ENCODE results near the gene UTP14C.

The UTP14C gene

DNA sequence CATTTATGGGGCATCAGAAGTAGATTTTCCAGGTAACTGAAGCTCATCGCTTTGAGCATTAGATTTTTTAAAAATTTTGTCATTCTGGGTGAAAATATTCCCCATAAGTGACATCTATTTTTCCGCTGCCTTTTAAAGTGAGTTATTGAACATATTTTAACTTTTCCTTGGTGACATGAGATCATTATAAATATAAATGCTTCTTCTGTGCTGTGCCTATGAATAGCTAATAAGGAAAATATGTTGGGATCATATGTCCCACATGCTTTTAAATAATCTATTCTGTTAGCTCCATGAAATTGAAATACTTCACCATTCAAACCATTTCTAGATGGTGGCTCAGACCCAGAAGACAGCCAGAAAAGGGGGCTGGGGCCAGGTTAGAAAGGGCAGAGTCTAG is 27.3 kb upstream of the UTP14C start:
- H3K27me3 ChIP-seq (ENCODE audit: control insufficient read depth, low read length) = peaks cover 41% of the 10 kb centered on the region
- H3F3A ChIP-seq (ENCODE audit: control insufficient read depth, insufficient read depth) = no peaks in the 10 kb centered on the region
- no peak overlapping the region for H3K27ac ChIP-seq (ENCODE audit: low read depth, low read length)
- no peaks in the 10 kb centered on the region for H3K36me3 ChIP-seq (ENCODE audit: control insufficient read depth, low read length)
- H3K79me2 ChIP-seq (ENCODE audit: control insufficient read depth, low read length) = no peaks in the 10 kb centered on the region
- no peak overlapping the region for H3K4me3 ChIP-seq (ENCODE audit: low read length)
- no peaks in the 10 kb centered on the region for H3K4me1 ChIP-seq (ENCODE audit: control insufficient read depth, low read length)
- no peaks in the 10 kb centered on the region for H4K20me1 ChIP-seq (ENCODE audit: control insufficient read depth, insufficient read depth, low read depth, low read length)
- no peaks in the 10 kb centered on the region for H3K9me3 ChIP-seq (ENCODE audit: control insufficient read depth, insufficient read depth, low read length)
- no peak overlapping the region for H3K4me2 ChIP-seq (ENCODE audit: low read length)
- no peaks in the 10 kb centered on the region for H3K9me2 ChIP-seq (replicated peaks; ENCODE audit: control insufficient read depth, low read length)
- TF ChIP-seq, protein P1, sequence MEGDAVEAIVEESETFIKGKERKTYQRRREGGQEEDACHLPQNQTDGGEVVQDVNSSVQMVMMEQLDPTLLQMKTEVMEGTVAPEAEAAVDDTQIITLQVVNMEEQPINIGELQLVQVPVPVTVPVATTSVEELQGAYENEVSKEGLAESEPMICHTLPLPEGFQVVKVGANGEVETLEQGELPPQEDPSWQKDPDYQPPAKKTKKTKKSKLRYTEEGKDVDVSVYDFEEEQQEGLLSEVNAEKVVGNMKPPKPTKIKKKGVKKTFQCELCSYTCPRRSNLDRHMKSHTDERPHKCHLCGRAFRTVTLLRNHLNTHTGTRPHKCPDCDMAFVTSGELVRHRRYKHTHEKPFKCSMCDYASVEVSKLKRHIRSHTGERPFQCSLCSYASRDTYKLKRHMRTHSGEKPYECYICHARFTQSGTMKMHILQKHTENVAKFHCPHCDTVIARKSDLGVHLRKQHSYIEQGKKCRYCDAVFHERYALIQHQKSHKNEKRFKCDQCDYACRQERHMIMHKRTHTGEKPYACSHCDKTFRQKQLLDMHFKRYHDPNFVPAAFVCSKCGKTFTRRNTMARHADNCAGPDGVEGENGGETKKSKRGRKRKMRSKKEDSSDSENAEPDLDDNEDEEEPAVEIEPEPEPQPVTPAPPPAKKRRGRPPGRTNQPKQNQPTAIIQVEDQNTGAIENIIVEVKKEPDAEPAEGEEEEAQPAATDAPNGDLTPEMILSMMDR (IDR thresholded peaks at IDR 0.05; ENCODE audit: low read depth, low read length, poor library complexity, severe bottlenecking) = no peak
- TF ChIP-seq EZH2phosphoT487 (IDR thresholded peaks at IDR 0.05; ENCODE audit: borderline replicate concordance, low read length) = no peak

DNA sequence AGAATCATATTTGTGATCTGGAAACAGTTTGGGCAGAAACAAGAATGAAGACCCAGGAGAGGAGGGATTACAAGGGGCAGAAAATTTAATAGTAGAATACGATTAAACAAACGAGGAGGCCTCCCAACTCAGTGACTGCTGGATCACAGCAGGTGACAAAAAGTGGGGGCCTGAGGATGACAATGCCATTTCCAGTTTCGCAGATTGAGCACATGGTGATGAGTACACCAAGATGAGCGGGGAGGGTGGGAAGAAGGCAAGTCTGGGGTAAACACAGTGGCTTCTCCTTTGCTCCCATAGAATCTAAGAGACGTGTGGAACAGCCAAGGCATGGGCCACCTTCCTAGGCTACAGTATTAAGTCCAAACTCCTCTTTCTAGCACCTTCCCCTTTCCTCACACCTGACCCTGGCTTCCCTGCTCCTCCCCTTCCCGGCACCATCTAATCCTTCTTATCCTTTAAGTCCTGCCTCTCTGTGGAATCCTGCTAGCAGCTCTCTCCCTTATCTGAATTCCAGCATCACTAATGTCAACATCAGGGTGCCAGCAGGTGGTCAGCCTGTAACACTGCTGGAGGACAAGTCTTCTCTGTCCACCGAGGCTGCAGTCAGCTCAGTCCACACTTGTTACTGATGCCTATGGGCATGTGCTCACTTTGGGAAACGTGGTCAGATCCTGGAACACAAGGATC is 26.7 kb upstream of the UTP14C start:
- no peak for TF ChIP-seq EZH2phosphoT487 (IDR thresholded peaks at IDR 0.05; ENCODE audit: borderline replicate concordance, low read length)
- TF ChIP-seq, protein P1 (IDR thresholded peaks at IDR 0.05; ENCODE audit: low read depth, low read length, poor library complexity, severe bottlenecking) = no peak
- Histone ChIP-seq H4K20me1 (ENCODE audit: control insufficient read depth, insufficient read depth, low read depth, low read length) (no peaks in the 10 kb centered on the region), H3K4me3 (ENCODE audit: low read length) (no peak overlapping the region), H3K27ac (ENCODE audit: low read depth, low read length) (no peak overlapping the region), H3K27me3 (ENCODE audit: control insufficient read depth, low read length) (peaks cover 41% of the 10 kb centered on the region), H3K4me1 (ENCODE audit: control insufficient read depth, low read length) (no peaks in the 10 kb centered on the region), H3K4me2 (ENCODE audit: low read length) (no peak overlapping the region), H3K9me3 (ENCODE audit: control insufficient read depth, insufficient read depth, low read length) (no peaks in the 10 kb centered on the region), H3K9me2 (replicated peaks; ENCODE audit: control insufficient read depth, low read length) (no peaks in the 10 kb centered on the region), H3K36me3 (ENCODE audit: control insufficient read depth, low read length) (no peaks in the 10 kb centered on the region), H3K79me2 (ENCODE audit: control insufficient read depth, low read length) (no peaks in the 10 kb centered on the region), H3F3A (ENCODE audit: control insufficient read depth, insufficient read depth) (no peaks in the 10 kb centered on the region)

- Histone ChIP-seq H3K4me2 (ENCODE audit: low read length) (no peak overlapping the region), H3K79me2 (ENCODE audit: control insufficient read depth, low read length) (no peaks in the 10 kb centered on the region), H3K27ac (ENCODE audit: low read depth, low read length) (no peak overlapping the region), H3K36me3 (ENCODE audit: control insufficient read depth, low read length) (no peaks in the 10 kb centered on the region), H3K4me3 (ENCODE audit: low read length) (no peak overlapping the region), H3K4me1 (ENCODE audit: control insufficient read depth, low read length) (no peaks in the 10 kb centered on the region), H4K20me1 (ENCODE audit: control insufficient read depth, insufficient read depth, low read depth, low read length) (no peaks in the 10 kb centered on the region), H3K27me3 (ENCODE audit: control insufficient read depth, low read length) (peaks cover 35% of the 10 kb centered on the region), H3K9me2 (replicated peaks; ENCODE audit: control insufficient read depth, low read length) (no peaks in the 10 kb centered on the region), H3F3A (ENCODE audit: control insufficient read depth, insufficient read depth) (no peaks in the 10 kb centered on the region), H3K9me3 (ENCODE audit: control insufficient read depth, insufficient read depth, low read length) (no peaks in the 10 kb centered on the region)
- no peak for TF ChIP-seq EZH2phosphoT487 (IDR thresholded peaks at IDR 0.05; ENCODE audit: borderline replicate concordance, low read length)
- TF ChIP-seq, protein P1 (IDR thresholded peaks at IDR 0.05; ENCODE audit: low read depth, low read length, poor library complexity, severe bottlenecking) = no peak
These were observed 25.6 kb upstream of the UTP14C start for GRCh38 chr13:51998723-51999509.
